Measurements from ENCODE around the gene SDK2.

DNA sequence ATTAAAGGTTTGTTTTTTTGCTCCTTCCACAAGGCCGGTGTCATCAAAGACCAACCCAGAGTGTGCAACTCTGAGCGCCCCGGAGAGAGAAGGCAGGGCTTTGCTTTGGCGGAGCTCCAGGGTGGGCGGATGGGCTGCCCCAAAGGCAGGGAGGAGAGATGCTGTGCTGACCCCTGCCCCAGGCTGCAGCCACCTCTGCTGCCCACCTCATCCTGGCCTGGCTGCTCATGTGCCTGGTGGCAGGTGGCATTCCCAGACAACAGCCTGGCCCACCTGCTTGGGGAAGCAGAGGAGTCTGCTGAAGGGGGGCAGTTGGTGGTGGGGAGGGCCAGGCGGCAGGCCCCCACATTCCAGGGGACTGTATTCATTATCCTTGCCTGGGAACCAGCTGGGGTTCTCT is 122.1 kb downstream of the SDK2 start:
- TF ChIP-seq KDM4A (IDR thresholded peaks at IDR 0.05; ENCODE audit: low read depth, low read length, severe bottlenecking): no peak
- no peak for TF ChIP-seq TAF1 (IDR thresholded peaks at IDR 0.05; ENCODE audit: low read depth, low read length)
- TF ChIP-seq, protein P1, sequence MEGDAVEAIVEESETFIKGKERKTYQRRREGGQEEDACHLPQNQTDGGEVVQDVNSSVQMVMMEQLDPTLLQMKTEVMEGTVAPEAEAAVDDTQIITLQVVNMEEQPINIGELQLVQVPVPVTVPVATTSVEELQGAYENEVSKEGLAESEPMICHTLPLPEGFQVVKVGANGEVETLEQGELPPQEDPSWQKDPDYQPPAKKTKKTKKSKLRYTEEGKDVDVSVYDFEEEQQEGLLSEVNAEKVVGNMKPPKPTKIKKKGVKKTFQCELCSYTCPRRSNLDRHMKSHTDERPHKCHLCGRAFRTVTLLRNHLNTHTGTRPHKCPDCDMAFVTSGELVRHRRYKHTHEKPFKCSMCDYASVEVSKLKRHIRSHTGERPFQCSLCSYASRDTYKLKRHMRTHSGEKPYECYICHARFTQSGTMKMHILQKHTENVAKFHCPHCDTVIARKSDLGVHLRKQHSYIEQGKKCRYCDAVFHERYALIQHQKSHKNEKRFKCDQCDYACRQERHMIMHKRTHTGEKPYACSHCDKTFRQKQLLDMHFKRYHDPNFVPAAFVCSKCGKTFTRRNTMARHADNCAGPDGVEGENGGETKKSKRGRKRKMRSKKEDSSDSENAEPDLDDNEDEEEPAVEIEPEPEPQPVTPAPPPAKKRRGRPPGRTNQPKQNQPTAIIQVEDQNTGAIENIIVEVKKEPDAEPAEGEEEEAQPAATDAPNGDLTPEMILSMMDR (IDR thresholded peaks at IDR 0.05; ENCODE audit: control extremely low read depth in 1 of 3, insufficient read depth in 1 of 3, low read depth in 1 of 3, low read length in 3 of 3): no peak
- TF ChIP-seq SIN3A (conservative IDR thresholded peaks at IDR 0.05 in 1 of 2, IDR thresholded peaks at IDR 0.05 in 1 of 2; ENCODE audit: low read depth in 1 of 2, low read length in 2 of 2): no peak
- TF ChIP-seq NRF1 (IDR thresholded peaks at IDR 0.05; ENCODE audit: low read depth, low read length): no peak
- TF ChIP-seq EGR1 (IDR thresholded peaks at IDR 0.05; ENCODE audit: borderline replicate concordance, low read depth, low read length): no peak
- no peak for TF ChIP-seq HDAC6 (IDR thresholded peaks at IDR 0.05; ENCODE audit: low read depth, low read length)
- TF ChIP-seq SRF (IDR thresholded peaks at IDR 0.05; ENCODE audit: low read depth, low read length): no peak
- TF ChIP-seq RXRA (IDR thresholded peaks at IDR 0.05; ENCODE audit: insufficient read depth, low read depth, low read length): no peak
- TF ChIP-seq POLR2A (IDR thresholded peaks at IDR 0.05; ENCODE audit: control extremely low read depth in 1 of 2, low read depth in 2 of 2, low read length in 2 of 2): no peak
- TF ChIP-seq ATF2 (IDR thresholded peaks at IDR 0.05; ENCODE audit: low read length): no peak
- no peak for TF ChIP-seq CEBPB (IDR thresholded peaks at IDR 0.05; ENCODE audit: low read depth, low read length)
- TF ChIP-seq TEAD4 (IDR thresholded peaks at IDR 0.05; ENCODE audit: low read depth, low read length): no peak
- no peak for TF ChIP-seq RAD21 (IDR thresholded peaks at IDR 0.05 in 1 of 2, conservative IDR thresholded peaks at IDR 0.05 in 1 of 2; ENCODE audit: low read depth in 2 of 2, low read length in 2 of 2)
